GM21367 (cell line): ENCODE data around the gene EBF3.

Experiments used
- ATAC-seq: cut with Tn5 transposase; IDR thresholded peaks from one replicate; pipeline ENCODE4 v1.9.1; 2021; ENCODE audit not compliant: unreplicated experiment

EBF3 gene

GRCh38 chr10:129945526-129945925 is 18.5 kb downstream of the EBF3 start:
- no peak for ATAC-seq

DNA sequence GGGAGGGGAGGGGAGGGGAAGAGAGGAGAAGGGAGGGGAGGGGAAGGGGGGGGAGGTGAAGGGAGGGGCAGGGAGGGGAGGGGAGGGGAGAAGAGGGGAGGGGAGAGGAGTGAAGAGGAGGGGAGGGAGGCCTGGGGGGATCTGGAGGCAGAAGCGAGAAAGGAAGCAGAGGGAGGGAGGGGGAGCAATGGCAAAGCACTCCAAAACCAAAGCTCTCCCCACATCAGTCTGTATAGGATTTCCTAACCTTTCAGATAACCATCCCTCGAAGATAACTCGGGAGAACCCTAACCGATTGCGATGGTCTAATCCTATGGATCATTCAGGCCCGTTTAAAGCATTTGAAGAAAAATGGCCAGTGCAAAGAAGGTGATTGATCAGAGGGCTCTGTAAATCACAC is 19.0 kb downstream of the EBF3 start:
- no peak for ATAC-seq

DNA sequence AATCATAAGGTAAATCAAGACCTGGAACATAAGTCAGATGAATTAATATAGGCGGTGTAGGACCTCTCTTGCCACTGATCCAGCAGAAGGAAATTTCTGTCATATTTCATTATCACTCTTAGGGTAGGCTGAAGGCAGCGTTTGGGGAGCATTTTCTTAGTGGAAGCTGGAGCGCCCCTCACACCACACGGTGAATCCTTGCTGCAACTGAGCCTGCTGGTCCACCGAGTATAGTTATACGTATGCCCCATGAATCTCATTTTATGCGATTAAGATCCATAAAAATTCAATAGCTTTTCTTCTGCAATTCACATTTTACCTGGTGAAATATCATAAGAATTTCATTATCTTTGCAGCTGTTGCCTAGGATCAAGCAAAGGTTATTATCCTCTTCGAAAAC is 19.6 kb downstream of the EBF3 start:
- no peak for ATAC-seq

DNA sequence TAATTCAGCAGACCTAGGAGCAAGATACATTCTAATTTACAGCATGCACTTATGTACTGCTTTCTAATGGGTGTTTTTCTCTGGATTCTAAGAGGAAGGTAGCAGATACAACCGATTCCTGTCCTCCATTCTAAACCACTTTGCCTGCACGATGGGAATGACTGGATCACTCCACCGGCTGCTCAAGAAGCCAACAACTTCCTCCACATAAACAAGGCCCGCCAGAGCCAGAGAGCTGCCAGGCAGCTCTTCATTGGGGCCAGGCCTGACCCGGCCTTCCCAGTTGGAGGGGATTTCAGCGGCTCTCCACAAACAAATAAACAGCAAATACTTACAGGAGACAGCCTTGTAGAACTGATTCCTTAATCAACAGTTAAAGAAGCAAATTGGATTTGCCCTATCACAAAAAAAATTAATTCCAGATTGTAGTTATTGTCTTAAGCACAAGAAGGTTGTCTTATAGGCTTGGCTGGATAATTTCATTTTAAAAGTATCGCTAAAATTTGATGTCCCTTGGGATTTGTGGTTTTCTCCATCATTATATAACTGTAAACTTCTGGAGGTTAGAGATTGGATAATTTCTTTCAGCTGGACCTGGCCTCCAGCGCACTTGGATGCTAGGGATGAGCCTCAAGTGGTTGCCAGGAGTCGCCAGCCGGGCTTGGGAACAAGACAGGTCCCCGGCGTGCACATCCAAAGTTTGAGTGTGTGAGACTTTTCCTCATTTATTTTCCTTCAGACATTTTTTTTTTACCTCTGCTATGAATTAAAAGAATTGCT is 20.9 kb downstream of the EBF3 start:
- ATAC-seq: no peak

DNA sequence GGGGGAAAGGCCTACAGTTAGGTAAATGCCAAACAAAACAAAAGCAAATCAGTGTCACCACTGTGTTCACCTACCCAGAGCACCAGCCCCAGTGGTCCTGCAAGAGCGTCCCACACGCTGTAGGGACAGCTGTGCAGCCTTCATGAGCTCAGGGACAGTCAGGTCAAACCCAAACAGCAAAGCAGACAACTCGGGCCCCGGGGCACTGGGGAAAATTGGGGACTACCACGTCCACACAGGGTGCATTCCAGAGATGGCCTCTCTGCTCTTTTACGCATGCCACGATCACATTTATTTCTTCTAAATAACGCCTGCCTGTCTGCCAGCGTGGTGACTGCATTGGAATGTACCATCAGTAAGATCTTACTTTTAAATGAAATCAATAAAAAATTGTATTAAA is 21.7 kb downstream of the EBF3 start:
- ATAC-seq: no peak

DNA sequence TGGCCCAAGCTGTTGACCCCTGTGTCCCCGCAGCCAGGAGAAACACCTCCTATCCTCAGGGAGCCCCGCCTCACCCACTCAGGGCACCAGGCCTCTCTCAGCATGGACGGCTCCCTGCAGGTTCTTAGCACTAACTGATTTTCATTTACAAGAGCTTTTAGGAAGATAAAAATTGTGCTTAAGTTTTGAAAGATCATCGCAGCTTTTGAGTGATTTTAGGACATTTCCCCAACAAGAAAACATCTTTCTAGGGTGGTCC is 22.1 kb downstream of the EBF3 start:
- no peak for ATAC-seq

DNA sequence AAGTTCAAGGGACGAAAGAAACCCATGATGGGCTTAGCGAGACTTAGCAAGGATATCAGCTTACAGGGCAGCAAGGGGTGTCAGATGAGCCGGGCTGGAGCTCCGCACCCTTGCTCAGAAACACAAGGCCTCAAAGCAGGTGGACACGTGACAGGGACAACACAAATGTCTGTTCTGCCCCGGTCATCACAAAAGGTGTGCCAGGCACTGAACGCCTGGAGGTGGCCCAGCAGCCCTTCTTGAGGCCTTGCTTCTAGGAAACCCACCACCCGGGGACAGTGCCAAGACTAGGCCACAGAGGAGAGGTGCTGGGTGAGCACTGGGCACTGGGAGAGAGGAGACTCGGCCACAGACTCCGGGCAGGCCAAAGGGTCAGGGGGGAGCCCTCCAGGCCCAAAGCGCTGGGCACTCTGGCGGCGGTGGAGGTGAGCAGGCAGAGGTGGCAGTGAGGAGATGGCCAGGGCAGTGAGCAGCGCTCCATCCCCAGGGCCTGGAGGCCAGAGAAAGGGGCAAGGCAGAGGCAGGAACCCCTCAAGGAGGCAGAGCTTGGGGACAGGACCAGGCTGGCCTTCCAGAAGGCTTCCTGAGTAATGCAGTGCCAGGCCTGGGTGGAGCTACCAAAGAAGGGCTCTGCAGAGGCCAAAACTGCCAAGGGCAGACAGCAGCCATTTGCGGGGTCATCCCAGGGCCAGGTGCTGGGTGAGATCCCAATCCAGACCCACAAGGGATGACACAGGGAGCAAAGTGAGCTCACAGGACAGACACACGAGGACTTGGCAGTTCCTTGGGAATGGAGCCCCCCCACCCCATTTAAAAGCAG is 22.7 kb downstream of the EBF3 start:
- ATAC-seq: no peak

DNA sequence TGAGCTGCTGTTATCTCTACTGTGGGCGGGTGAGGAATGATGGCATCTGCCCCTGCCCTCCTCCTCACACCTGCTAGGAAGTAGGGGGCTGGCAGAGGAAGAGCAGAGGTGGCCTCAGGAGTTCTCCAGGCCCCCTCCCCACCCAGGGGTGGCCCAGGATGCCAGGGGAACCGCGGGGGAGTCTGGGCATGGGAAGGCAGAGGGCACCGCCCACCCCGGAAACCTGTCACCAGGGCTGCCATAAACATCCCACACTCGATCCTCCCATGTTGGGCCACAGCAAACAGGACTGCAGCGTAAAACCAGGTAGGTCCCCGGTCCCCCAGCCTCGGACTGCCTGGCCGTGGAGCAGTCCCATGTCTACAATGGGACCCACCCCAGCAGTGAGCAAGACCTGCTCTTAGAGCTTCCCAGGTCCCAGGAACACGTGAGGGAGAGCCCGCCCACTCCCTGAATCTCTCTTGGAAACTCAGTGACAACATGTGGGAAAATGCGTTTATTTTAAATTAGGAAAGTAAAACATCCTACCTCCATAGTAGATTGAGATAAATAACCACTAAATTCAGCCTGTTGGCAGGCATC is 23.4 kb downstream of the EBF3 start:
- ATAC-seq: no peak

DNA sequence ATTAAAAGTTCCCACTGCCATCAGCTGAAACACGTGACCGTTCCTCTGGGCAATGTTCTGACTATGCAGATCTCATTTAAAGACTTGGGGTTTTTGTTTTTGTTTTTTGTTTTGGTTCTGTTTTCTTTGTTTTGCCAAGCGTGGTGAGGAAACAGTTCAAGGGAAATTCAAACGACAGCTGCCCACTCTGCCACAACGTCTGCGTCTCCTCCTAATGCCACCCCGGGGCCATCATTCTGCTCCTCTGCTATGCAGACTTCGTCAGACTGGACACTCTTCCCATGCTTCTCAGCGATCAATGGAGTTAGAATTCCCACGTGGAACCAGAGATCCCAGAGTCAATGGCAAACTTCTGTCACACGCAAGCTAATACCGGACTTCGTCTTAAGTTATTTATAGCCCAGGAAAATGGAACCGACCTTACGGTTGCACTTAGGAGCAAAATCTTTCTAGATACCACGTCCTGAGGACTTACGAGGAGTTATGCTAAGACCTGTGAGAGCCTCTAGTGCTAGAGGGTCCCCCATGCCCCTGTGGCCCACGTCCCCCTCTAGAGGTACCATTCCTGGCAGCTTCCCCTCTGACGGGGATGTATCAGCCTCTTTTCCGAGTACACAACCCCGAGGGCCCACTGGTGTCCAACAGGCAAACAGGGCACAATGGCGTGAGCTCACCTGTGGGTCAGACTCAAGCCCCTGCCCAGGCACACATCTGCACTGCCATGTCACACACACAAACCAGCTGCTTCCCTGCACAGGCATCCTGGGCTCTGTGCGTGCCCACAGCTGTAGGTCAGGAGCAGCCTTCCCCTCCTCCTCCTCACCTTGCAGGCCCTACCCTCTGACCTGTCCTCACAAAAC is 24.4 kb downstream of the EBF3 start:
- no peak for ATAC-seq

DNA sequence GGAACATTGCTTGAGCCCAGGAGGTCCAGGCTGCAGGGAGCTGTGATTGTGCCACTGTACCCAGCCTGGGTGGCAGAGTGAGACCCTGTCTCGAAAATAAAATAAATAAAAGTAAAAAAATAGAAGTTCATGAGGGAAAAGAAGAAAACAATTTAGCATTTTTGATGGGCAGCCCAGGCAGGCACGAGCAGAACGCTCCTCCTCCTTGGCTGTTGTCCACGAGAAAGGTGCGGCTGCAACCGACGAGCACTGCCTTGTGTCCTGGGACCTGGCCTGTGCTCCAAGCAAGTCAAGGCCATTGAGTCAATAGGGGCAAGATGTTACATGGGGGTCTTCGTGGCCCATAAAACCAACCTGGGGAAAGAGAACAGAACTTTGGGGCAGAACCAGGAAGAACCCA is 25.6 kb downstream of the EBF3 start:
- ATAC-seq: no peak

DNA sequence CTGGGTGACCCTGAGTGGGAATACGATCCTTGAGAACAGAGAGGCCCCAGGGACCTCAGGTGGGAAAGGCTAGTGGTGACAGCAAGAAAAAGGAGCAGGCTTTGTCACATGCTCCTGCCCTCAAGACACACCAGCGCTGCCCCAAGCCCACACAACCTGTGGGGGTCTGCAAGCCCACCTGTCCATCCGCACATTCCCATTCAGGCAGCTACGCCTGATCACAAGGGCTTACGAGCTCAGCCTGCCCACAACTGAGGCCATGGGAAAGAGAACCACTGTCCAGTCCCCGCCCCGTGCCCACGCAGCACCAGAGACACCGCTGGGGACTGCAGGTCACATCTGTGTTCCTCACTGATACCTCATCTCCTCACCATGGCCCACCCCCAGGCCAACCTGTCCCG is 26.7 kb downstream of the EBF3 start:
- no peak for ATAC-seq

- no peak for ATAC-seq
Measured at GRCh38 chr10:129936923-129937300, 27.2 kb downstream of the EBF3 start.

DNA sequence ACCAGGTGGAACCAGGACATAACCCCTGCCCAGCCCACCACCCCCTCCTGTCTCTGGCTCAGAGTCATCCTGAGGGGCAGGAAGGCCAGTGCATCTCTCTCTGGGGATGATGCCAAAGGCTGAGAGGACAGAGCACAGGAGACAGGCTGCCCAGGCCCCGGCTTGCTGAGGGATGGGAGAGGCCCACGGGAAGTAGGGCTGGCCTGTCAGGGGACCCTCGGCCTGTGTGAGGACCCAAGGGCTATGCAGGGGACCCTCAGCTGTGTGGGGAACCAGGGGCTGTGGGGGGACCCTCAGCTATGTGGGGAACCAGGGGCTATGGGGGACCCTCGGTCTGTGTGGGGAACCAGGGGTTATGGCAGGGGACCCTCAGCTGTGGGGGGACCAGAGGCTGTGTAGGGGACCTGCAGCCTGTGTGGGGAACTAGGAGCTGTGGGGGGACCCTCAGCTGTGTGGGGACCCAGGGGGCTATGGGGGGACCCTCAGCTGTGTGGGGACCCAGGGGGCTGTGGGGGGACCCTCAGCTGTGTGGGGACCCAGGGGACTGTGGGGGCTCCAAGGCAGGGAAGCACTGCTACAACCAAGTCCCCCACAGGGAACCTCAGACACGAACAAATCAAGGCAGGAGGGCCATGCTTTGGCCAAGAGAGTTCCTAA is 27.7 kb downstream of the EBF3 start:
- no peak for ATAC-seq

DNA sequence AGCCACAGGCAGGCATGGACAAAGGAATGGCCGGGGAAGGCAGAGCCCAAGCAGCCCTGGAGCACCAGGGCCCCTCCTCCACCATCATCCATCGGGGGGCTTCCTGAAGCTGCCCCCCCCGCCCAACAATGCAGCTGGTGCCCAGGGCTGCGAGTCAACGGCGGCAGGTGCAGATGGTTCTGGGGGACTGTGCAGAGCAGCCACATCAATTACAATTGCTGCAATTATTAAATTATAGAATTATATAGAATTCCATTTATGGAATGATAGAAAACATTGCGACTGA is 28.3 kb downstream of the EBF3 start:
- ATAC-seq: no peak

DNA sequence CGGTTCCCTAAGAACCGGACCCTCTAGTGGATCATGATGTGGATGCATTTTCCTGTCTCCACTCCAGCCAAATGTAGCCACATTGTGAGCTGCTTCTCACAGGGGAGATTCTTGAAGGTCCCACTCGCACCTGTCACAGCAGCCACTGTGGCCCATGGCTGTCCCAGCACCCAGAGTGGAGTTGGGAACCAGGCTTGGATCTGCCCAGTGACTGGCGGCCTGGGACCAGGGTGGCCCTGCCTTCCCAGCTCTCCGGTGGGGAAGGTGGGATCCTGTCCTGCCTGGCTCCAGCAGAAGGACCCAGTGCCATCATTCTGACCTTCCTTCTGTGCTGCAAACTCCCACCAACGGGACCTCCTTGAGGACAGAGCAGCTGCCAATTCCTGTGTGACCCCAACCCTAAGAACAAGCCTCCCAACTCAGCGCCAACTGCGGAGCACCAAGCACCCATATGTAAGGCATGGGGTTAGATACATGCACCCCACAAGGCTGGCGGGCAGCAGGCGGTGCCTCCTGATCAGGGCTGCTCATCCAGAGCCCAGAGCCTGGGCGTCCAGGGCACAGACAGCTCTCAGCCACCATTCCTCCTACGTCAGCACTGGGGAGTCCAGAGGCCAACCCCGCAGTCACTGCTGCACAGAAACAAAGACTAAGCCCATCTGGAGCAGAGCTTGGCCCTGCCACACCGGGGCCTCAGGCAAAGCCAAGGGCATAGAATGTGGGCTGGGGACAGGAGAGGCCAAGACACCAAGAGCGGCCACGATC is 28.8 kb downstream of the EBF3 start:
- no peak for ATAC-seq

DNA sequence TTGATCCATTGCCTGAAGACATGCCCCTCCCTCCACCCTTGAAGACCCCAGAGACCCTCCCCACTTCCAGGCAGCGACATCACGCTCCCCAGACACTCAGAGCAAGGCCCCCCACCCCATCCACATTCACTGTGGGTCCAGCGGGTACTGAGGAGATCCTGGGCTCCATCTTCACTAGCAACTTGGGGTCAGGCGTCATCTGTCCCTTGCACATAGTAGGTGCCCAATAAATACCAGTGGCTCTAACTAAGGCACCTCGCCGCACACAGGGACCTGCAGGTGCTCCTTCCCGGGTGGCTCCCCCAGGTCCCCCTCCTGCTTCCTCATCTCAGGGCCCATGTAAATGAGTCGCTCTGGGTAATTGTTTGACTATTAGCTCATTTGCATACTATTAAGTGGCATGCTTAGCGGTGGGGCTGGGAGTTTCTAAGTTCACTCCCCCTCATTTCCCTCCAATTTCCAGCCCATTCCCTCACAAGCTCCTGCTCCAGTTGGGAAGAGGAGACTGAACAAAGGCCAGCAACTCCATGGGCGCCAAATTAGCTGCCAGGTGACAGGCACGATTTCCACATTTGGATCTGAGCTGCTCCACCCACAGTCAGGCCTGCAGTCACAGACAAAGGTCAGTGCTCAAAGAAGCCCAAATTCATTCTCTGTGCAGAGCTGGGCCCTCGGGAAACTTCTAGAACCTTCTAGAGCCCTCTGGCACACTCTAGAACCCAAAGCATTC is 29.7 kb downstream of the EBF3 start:
- ATAC-seq: no peak

DNA sequence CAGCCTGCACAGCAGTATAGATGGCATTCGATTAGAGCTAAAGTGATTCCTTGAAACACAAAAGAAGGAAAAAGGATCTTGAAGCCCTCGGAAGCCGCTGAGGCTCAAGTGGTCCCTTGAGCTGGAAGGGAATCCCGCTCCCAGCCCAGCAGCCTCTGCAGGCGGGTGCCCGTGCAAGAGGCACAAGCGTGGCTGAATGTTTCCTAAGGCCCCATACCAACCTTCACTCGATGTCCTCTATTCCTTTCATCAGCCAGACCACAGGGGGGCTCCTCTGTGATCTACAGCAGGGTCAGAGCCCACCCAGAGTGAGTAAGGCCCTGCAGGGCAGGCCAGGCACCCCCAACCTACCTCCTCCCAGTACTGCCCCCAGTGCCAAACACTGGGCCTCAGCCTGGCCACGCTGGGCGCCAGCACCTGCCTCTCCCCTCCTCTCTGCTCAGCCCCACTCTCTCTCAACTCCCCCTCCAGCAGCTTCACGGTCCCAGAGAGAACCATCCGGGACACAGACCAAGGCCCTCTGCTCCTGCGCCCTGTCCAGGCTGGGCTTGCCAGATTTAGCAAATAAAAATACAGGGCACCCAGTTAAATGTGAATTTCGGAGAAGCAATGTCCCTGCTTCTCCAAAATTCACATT is 30.5 kb downstream of the EBF3 start:
- ATAC-seq: no peak

GRCh38 chr10:129932751-129933433 is 31.2 kb downstream of the EBF3 start:
- ATAC-seq: no peak

GRCh38 chr10:129932182-129932581 is 31.9 kb downstream of the EBF3 start:
- no peak for ATAC-seq
